Erythroblast (primary cell): ENCODE results near the gene PPP1R3A.

Experiments
- GATA1 ChIP-seq: IDR thresholded peaks from 2 replicates; pipeline ENCODE4 v1.6.1; 2011; ENCODE audit warnings: low read depth, mild to moderate bottlenecking, control low read depth, low read length, moderate library complexity
- POLR2A ChIP-seq: IDR thresholded peaks from 2 replicates; pipeline ENCODE4 v1.6.1; 2011; ENCODE audit warnings: mild to moderate bottlenecking, low read length

GRCh38 chr7:113953553-113953952 lies 34.7 kb upstream of the PPP1R3A start:
- no peak for TF ChIP-seq POLR2A
- no peak for TF ChIP-seq GATA1
